GM19324 (cell line): Measurements from ENCODE around the gene MUC22.
"Not testable (repeated sequence)": the region's sequence is repeated elsewhere in the genome, so short reads cannot be mapped to it uniquely, and the experiment has no call there.

ENCODE experiments used
- ATAC-seq: cut with Tn5 transposase; IDR thresholded peaks from one replicate; pipeline ENCODE4 v1.9.1; 2021; ENCODE audit warnings: mild to moderate bottlenecking, moderate library complexity; ENCODE audit not compliant: unreplicated experiment, low FRiP score

MUC22 gene

GRCh38 chr6:30991891-30992290 lies 18.4 kb upstream of the MUC22 start:
- ATAC-seq: no peak

GRCh38 chr6:30997301-30997700 lies 13.0 kb upstream of the MUC22 start:
- ATAC-seq: no peak

- no peak for ATAC-seq
Observed at GRCh38 chr6:30998785-30999184, 11.5 kb upstream of the MUC22 start.

- not testable (repeated sequence) for ATAC-seq
Observed at GRCh38 chr6:31000067-31000860, 10.0 kb upstream of the MUC22 start.

- ATAC-seq: no peak
Observed at GRCh38 chr6:31001281-31001888, 8.9 kb upstream of the MUC22 start.

- ATAC-seq: no peak
Observed at GRCh38 chr6:31002471-31002870, 7.8 kb upstream of the MUC22 start.

GRCh38 chr6:31004794-31005193 lies 5.5 kb upstream of the MUC22 start:
- no peak for ATAC-seq

- ATAC-seq: no peak
Observed at GRCh38 chr6:31005249-31006020, 4.8 kb upstream of the MUC22 start.

GRCh38 chr6:31007694-31008093 lies 2.6 kb upstream of the MUC22 start:
- ATAC-seq: no peak

GRCh38 chr6:31008165-31008564 lies 2.1 kb upstream of the MUC22 start:
- ATAC-seq: no peak

- no peak for ATAC-seq
Observed at GRCh38 chr6:31009731-31010130, 543 bp upstream of the MUC22 start.

GRCh38 chr6:31011153-31011552 lies 879 bp downstream of the MUC22 start:
- no peak for ATAC-seq

- no peak for ATAC-seq
Observed at GRCh38 chr6:31016659-31017299, 6.5 kb downstream of the MUC22 start.

GRCh38 chr6:31017436-31017835 lies 7.2 kb downstream of the MUC22 start:
- not testable (repeated sequence) for ATAC-seq

- ATAC-seq: no peak
Observed at GRCh38 chr6:31020057-31020456, 9.8 kb downstream of the MUC22 start.

GRCh38 chr6:31020631-31021255 lies 10.5 kb downstream of the MUC22 start:
- ATAC-seq: not testable (repeated sequence)

GRCh38 chr6:31021705-31022531 lies 11.6 kb downstream of the MUC22 start:
- ATAC-seq: not testable (repeated sequence)

- no peak for ATAC-seq
Observed at GRCh38 chr6:31025595-31025994, 15.3 kb downstream of the MUC22 start.

- ATAC-seq: no peak
Observed at GRCh38 chr6:31031095-31031494, 20.8 kb downstream of the MUC22 start.

GRCh38 chr6:31033075-31033474 lies 22.8 kb downstream of the MUC22 start:
- ATAC-seq: no peak
